IPS DF 4.7 (cell line): Measurements from ENCODE around the gene ZBTB7A.

Source experiments
- DNase-seq: peaks from one replicate; pipeline ENCODE4 v3.0.0-alpha.2; 2013; ENCODE audit warnings: low spot score; ENCODE audit errors: extremely low read depth

Gene ZBTB7A

GRCh38 chr19:4054441-4055208 is 12.1 kb downstream of the ZBTB7A start:
- DNase-seq: no peak

- no peak for DNase-seq
These were observed 13.0 kb downstream of the ZBTB7A start for GRCh38 chr19:4053423-4054324.

GRCh38 chr19:4052993-4053422 is 13.7 kb downstream of the ZBTB7A start:
- DNase-seq: no peak

GRCh38 chr19:4052114-4052992 is 14.3 kb downstream of the ZBTB7A start:
- DNase-seq: no peak

GRCh38 chr19:4051175-4052101 is 15.3 kb downstream of the ZBTB7A start:
- no peak for DNase-seq

- DNase-seq: no peak
These were observed 17.3 kb downstream of the ZBTB7A start for GRCh38 chr19:4049432-4049831.

- no peak for DNase-seq
These were observed 19.6 kb downstream of the ZBTB7A start for GRCh38 chr19:4046946-4047683.

GRCh38 chr19:4046362-4046691 is 20.4 kb downstream of the ZBTB7A start:
- DNase-seq: no peak

GRCh38 chr19:4045597-4046361 is 20.9 kb downstream of the ZBTB7A start:
- no peak for DNase-seq

- DNase-seq: no peak
These were observed 21.7 kb downstream of the ZBTB7A start for GRCh38 chr19:4044990-4045465.

GRCh38 chr19:4043966-4044715 is 22.6 kb downstream of the ZBTB7A start:
- no peak for DNase-seq

GRCh38 chr19:4043401-4043800 is 23.3 kb downstream of the ZBTB7A start:
- no peak for DNase-seq

- no peak for DNase-seq
These were observed 24.0 kb downstream of the ZBTB7A start for GRCh38 chr19:4042731-4043082.

GRCh38 chr19:4042064-4042730 is 24.5 kb downstream of the ZBTB7A start:
- DNase-seq: no peak

GRCh38 chr19:4038661-4039423 is 27.9 kb downstream of the ZBTB7A start:
- DNase-seq: no peak

GRCh38 chr19:4038057-4038456 is 28.6 kb downstream of the ZBTB7A start:
- no peak for DNase-seq
